Stimulated activated CD4-positive, alpha-beta T cell treated with anti-CD3 and anti-CD28 coated beads, Interleukin-1b, Interleukin-23, amount 100 ng/mL, for 48 hours (primary cell): ENCODE results near the gene DAO.
"Not testable (repeated sequence)": the region's sequence is repeated elsewhere in the genome, so short reads cannot be mapped to it uniquely, and the experiment has no call there.

ENCODE experiments used
- DNase-seq: peaks from one replicate; pipeline ENCODE4 v3.0.0-alpha.2; 2020

The DAO gene

GRCh38 chr12:108879615-108880254 is at the start of gene DAO:
TSS of gene DAO (plus strand) at chr12:108880092. CDS start at chr12:108885007, 4,915 bp downstream.
- no peak for DNase-seq

GRCh38 chr12:108831309-108831991 is 48.4 kb upstream of the DAO start:
- DNase-seq, result no peak

GRCh38 chr12:108832208-108832607 is 47.7 kb upstream of the DAO start:
- no peak for DNase-seq

- DNase-seq, result no peak
Observed at GRCh38 chr12:108832730-108833354, 47.0 kb upstream of the DAO start.

GRCh38 chr12:108833355-108833733 is 46.5 kb upstream of the DAO start:
- DNase-seq, result no peak

GRCh38 chr12:108833757-108834472 is 46.0 kb upstream of the DAO start:
- DNase-seq, result no peak

GRCh38 chr12:108835860-108836634 is 43.8 kb upstream of the DAO start:
- DNase-seq, result no peak

GRCh38 chr12:108837239-108837638 is 42.7 kb upstream of the DAO start:
- no peak for DNase-seq

GRCh38 chr12:108837680-108838079 is 42.2 kb upstream of the DAO start:
- no peak for DNase-seq

- peak; percentile 80 for DNase-seq
Observed at GRCh38 chr12:108838194-108839017, 41.5 kb upstream of the DAO start.

GRCh38 chr12:108839018-108839889 is 40.6 kb upstream of the DAO start:
- DNase-seq, result no peak

GRCh38 chr12:108839890-108840230 is 40.0 kb upstream of the DAO start:
- no peak for DNase-seq

- DNase-seq, result no peak
Observed at GRCh38 chr12:108840605-108841332, 39.1 kb upstream of the DAO start.

GRCh38 chr12:108841825-108842224 is 38.1 kb upstream of the DAO start:
- DNase-seq, result not testable (repeated sequence)

- no peak for DNase-seq
Observed at GRCh38 chr12:108842361-108842760, 37.5 kb upstream of the DAO start.

GRCh38 chr12:108843187-108843586 is 36.7 kb upstream of the DAO start:
- no peak for DNase-seq

- no peak for DNase-seq
Observed at GRCh38 chr12:108845696-108846095, 34.2 kb upstream of the DAO start.

- no peak for DNase-seq
Observed at GRCh38 chr12:108846290-108846701, 33.6 kb upstream of the DAO start.

- DNase-seq, result no peak
Observed at GRCh38 chr12:108847705-108848104, 32.2 kb upstream of the DAO start.

GRCh38 chr12:108849660-108850059 is 30.2 kb upstream of the DAO start:
- DNase-seq, result no peak
